ENCODE measurements around the gene NLRP7. TPM values are rescaled to one million over a fixed set of nuclear protein-coding genes. Genes with fewer than 3 reads are reported as not detected.
"Not testable (repeated sequence)": the region's sequence is repeated elsewhere in the genome, so short reads cannot be mapped to it uniquely, and the experiment has no call there.

Gene NLRP7
- total and polyA plus RNA-seq, 2 donors (not counting 1 experiment from before 2014, with no cell fraction given), result not detected

- Histone ChIP-seq H3K36me3 (ENCODE audit: control insufficient read depth, insufficient read depth, low read length) (no peaks in the 10 kb centered on the region), H3K79me2 (ENCODE audit: control insufficient read depth, insufficient read depth, low read length) (no peaks in the 10 kb centered on the region), H3K27ac (ENCODE audit: insufficient read depth, low read length) (no peak overlapping the region), H3K4me2 (ENCODE audit: extremely low read depth, insufficient read depth, low read length) (no peak overlapping the region), H3K27me3 (ENCODE audit: control insufficient read depth, insufficient read depth, low read length) (no peaks in the 10 kb centered on the region), H3K9ac (ENCODE audit: insufficient read depth, low read length) (no peak overlapping the region), H2AFZ (ENCODE audit: low read length) (no peak overlapping the region), H3K9me3 (ENCODE audit: control insufficient read depth, insufficient read depth, low read depth, low read length) (no peaks in the 10 kb centered on the region), H3K4me3 (replicated peaks in 1 of 4; ENCODE audit: control extremely low read depth in 1 of 4, insufficient read depth in 1 of 4, low read depth in 3 of 4, low read length in 4 of 4) (no peak overlapping the region), H3K4me1 (ENCODE audit: control insufficient read depth, extremely low read depth, insufficient read depth, low read length) (no peaks in the 10 kb centered on the region), H4K20me1 (ENCODE audit: control insufficient read depth, extremely low read depth, insufficient read depth, low read length) (no peaks in the 10 kb centered on the region)
- TF ChIP-seq CTCF (conservative IDR thresholded peaks at IDR 0.05 in 1 of 2, IDR thresholded peaks at IDR 0.05 in 1 of 2; ENCODE audit: low read depth in 1 of 2, low read length in 2 of 2) (no peak), EZH2 (IDR thresholded peaks at IDR 0.05; ENCODE audit: low read length, missing control alignments) (no peak)
- no peak for DNase-seq (ENCODE audit: low read depth in 2 of 2)
Measured at GRCh38 chr19:54923276-54923675, 24.1 kb downstream of the NLRP7 start.

GRCh38 chr19:54921082-54921481 lies 26.2 kb downstream of the NLRP7 start:
- no peak overlapping the region for H3K27ac ChIP-seq (ENCODE audit: insufficient read depth, low read length)
- H3K79me2 ChIP-seq (ENCODE audit: control insufficient read depth, insufficient read depth, low read length), result no peaks in the 10 kb centered on the region
- DNase-seq (ENCODE audit: low read depth in 2 of 2), result no peak
- no peaks in the 10 kb centered on the region for H3K9me3 ChIP-seq (ENCODE audit: control insufficient read depth, insufficient read depth, low read depth, low read length)
- no peak for TF ChIP-seq EZH2 (IDR thresholded peaks at IDR 0.05; ENCODE audit: low read length, missing control alignments)
- no peaks in the 10 kb centered on the region for H3K27me3 ChIP-seq (ENCODE audit: control insufficient read depth, insufficient read depth, low read length)
- no peak overlapping the region for H3K9ac ChIP-seq (ENCODE audit: insufficient read depth, low read length)
- no peaks in the 10 kb centered on the region for H3K4me1 ChIP-seq (ENCODE audit: control insufficient read depth, extremely low read depth, insufficient read depth, low read length)
- H2AFZ ChIP-seq (ENCODE audit: low read length), result no peak overlapping the region
- no peak overlapping the region for H3K4me3 ChIP-seq (replicated peaks in 1 of 4; ENCODE audit: control extremely low read depth in 1 of 4, insufficient read depth in 1 of 4, low read depth in 3 of 4, low read length in 4 of 4)
- no peaks in the 10 kb centered on the region for H3K36me3 ChIP-seq (ENCODE audit: control insufficient read depth, insufficient read depth, low read length)
- H4K20me1 ChIP-seq (ENCODE audit: control insufficient read depth, extremely low read depth, insufficient read depth, low read length), result no peaks in the 10 kb centered on the region
- no peak overlapping the region for H3K4me2 ChIP-seq (ENCODE audit: extremely low read depth, insufficient read depth, low read length)

- H3K9me3 ChIP-seq (ENCODE audit: control insufficient read depth, insufficient read depth, low read depth, low read length); H3K27ac ChIP-seq (ENCODE audit: insufficient read depth, low read length); DNase-seq (ENCODE audit: low read depth in 2 of 2); H4K20me1 ChIP-seq (ENCODE audit: control insufficient read depth, extremely low read depth, insufficient read depth, low read length); H3K4me3 ChIP-seq (replicated peaks in 1 of 4; ENCODE audit: control extremely low read depth in 1 of 4, insufficient read depth in 1 of 4, low read depth in 3 of 4, low read length in 4 of 4); H2AFZ ChIP-seq (ENCODE audit: low read length); H3K9ac ChIP-seq (ENCODE audit: insufficient read depth, low read length); H3K27me3 ChIP-seq (ENCODE audit: control insufficient read depth, insufficient read depth, low read length); H3K4me1 ChIP-seq (ENCODE audit: control insufficient read depth, extremely low read depth, insufficient read depth, low read length); H3K4me2 ChIP-seq (ENCODE audit: extremely low read depth, insufficient read depth, low read length); H3K79me2 ChIP-seq (ENCODE audit: control insufficient read depth, insufficient read depth, low read length); H3K36me3 ChIP-seq (ENCODE audit: control insufficient read depth, insufficient read depth, low read length): not testable (repeated sequence)
Measured at GRCh38 chr19:54919646-54920563, 27.4 kb downstream of the NLRP7 start.

- no peaks in the 10 kb centered on the region for H3K9me3 ChIP-seq (ENCODE audit: control insufficient read depth, insufficient read depth, low read depth, low read length)
- no peak for DNase-seq (ENCODE audit: low read depth in 2 of 2)
- TF ChIP-seq EZH2 (IDR thresholded peaks at IDR 0.05; ENCODE audit: low read length, missing control alignments) (no peak), CTCF (conservative IDR thresholded peaks at IDR 0.05 in 1 of 2, IDR thresholded peaks at IDR 0.05 in 1 of 2; ENCODE audit: low read depth in 1 of 2, low read length in 2 of 2) (no peak)
Measured at GRCh38 chr19:54918499-54918898, 28.8 kb downstream of the NLRP7 start.

More at GRCh38 chr19:54918499-54918898, 28.8 kb downstream of the NLRP7 start:
- no peak overlapping the region for H3K9ac ChIP-seq (ENCODE audit: insufficient read depth, low read length)
- no peak overlapping the region for H3K4me3 ChIP-seq (replicated peaks in 1 of 4; ENCODE audit: control extremely low read depth in 1 of 4, insufficient read depth in 1 of 4, low read depth in 3 of 4, low read length in 4 of 4)
- no peaks in the 10 kb centered on the region for H3K27me3 ChIP-seq (ENCODE audit: control insufficient read depth, insufficient read depth, low read length)
- no peaks in the 10 kb centered on the region for H3K4me1 ChIP-seq (ENCODE audit: control insufficient read depth, extremely low read depth, insufficient read depth, low read length)
- H3K36me3 ChIP-seq (ENCODE audit: control insufficient read depth, insufficient read depth, low read length), result no peaks in the 10 kb centered on the region
- no peaks in the 10 kb centered on the region for H3K79me2 ChIP-seq (ENCODE audit: control insufficient read depth, insufficient read depth, low read length)
- H4K20me1 ChIP-seq (ENCODE audit: control insufficient read depth, extremely low read depth, insufficient read depth, low read length), result no peaks in the 10 kb centered on the region
- no peak overlapping the region for H3K4me2 ChIP-seq (ENCODE audit: extremely low read depth, insufficient read depth, low read length)
- no peak overlapping the region for H2AFZ ChIP-seq (ENCODE audit: low read length)
- no peak overlapping the region for H3K27ac ChIP-seq (ENCODE audit: insufficient read depth, low read length)
